ENCODE measurements around the gene PHKB.
"Not testable (repeated sequence)": the region's sequence is repeated elsewhere in the genome, so short reads cannot be mapped to it uniquely, and the experiment has no call there.

The PHKB gene

DNA sequence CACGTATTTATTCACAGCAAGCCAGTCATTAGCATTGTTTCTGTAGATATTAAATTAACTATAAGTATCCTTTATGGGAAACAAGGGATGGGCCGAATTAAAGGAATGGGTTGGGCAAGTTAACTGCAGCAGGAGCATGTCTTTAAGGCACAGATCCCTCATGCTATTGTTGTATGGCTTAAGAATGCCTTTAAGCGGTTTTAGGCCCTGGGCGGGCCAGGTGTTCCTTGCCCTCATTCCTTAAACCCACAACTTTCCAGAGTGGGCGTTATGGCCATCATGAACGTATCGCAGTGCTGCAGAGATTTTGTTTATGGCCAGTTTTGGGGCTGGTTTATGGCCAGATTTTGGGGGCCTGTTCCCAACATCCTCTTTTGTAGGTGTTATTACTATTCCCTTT, 9.1 kb downstream of the PHKB start:
- DNase-seq (ENCODE audit: low read depth) = no peak

DNA sequence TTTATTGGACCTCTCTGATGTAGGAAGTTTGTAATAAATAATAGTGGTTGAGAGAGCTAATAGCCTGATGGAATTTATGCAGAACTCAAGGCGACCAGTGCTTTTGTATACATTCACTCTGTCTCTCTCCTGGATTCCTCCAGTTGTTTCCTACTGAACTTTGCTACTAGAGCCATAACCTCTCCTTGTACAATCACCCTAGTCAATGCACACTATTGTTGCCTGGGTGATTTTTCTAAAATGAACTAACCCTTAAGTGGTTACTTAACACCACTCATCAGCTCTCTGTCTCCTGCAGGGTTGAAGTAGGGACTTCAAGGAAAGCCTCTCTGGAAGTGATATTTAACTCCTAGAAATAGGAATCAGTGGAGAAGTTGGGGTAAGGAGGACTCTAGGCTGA, 9.7 kb downstream of the PHKB start:
- DNase-seq (ENCODE audit: low read depth) = no peak

DNA sequence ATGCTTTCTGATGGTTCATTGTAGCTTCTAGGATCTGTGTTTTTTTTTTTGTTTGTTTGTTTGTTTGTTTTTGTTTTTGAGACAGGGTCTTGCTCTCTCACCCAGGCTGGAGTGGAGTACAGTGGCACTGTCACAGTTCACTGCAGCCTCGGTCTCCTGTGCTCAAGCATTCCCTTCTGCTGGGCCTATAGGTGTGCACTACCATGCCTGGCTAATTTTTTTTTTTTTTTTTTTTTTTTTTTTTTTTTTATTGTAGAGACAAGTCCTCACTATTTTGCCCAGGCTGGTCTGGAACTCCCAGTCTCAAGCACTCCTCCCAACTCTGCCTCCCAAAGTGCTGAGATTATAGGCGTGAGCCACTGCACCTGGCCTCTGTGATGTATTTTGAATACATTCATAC, 11.9 kb downstream of the PHKB start:
- DNase-seq (ENCODE audit: low read depth) = not testable (repeated sequence)

DNA sequence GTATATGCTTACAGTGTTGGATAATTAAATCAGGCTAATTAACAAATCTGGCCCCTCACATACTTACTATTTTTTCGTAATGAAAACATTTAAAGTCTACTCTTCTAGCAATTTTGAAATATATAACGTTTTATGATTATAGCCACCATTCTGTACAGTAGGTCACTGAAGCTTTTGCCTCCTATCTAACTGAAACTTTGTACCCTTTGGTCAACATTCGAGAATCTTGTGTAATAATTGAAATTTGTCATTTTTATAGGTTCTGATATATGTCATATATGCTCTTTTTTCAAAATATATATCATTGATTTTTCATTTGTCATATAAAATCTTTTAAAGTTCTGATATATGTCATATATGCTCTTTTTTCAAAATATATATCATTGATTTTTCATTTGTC, 12.7 kb downstream of the PHKB start:
- no peak for DNase-seq (ENCODE audit: low read depth)

DNA sequence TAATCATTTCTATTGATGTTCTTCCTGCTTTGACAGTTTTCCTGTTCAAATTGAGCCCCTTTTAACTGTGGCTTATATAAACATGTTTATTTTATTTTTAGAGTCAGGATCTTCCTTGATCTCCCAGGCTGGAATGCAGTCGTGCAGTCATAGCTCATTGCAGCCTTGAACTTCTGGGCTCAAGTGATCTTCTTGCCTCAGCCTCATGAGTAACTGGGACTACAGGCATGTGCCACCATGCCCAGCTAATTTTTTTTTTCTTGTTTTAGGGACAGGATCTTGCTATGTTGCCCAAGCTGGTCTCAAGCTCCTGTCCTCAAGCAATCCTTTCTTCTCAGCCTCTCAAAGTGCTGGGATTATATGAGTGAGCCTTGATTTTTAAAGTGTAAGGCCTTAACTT, 14.7 kb downstream of the PHKB start:
- peak; percentile 35 for DNase-seq (ENCODE audit: low read depth)

DNA sequence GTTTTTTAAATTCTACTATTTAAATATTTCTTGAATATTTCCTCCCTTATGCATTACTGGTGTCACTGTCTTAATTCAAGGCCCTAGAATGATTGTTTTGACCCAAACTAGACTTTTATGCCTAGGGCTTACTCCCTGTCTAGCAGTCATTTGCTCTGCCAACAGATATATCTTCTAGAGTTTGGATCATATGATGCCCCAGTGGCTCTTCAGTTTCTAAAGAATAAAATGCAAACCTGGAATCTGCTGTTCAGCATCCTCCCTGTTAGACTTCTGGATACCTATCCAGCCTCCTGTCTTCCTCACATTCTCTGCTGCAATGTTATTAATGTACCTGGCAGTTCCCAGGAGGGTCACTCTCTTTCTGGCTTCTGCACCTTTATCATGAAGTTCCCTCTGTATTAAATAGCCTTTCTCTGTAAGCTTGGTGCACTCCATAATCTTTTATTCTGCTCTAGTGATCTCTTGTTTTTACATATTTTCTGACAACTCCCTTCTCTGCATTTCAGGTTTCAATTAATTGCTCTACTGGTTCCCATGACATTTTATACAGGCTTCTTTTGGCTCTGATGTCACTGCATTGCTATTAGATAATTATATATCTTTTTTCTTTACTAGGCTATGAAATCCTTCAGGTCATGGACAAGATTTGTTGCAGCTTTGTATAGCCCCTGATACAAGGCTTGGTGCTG, 15.7 kb downstream of the PHKB start:
- no peak for DNase-seq (ENCODE audit: low read depth)

DNA sequence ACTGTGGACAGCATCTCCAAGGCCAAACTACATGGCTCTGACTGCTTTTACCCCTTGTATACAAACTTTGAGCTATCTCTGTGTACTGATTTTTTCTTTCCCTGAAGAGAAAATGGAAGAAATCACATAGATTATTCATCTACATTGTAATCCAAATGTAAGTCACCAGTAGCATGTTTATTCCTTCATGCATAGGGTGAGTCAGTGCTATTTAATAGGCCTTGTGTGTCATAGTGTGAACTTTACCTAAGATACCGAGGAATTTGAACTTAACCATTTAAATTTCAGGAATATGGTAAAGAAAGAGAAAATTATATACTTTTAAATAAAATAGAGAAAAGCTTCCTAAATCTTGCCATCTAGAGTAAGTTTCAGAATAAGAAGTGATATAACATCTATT, 16.5 kb downstream of the PHKB start:
- DNase-seq (ENCODE audit: low read depth) = peak; percentile 34

DNA sequence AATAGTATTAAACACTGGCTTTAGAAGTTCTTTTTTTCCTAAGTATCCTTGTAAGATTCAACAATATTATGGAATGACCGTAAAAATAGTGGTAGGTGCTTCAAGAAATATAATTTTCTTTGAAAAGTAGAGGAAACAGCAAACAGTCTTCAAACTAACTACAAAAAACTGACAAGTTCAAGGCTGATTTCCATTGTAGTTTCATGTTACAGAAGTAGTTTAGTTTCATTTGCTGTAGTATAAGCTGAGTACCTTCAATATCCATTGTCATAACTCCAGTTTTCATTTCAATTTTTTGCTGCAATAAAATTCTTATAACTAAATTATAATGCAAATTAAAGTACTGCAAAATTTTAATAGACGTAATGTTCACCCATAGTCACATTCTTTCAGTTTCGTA, 19.3 kb downstream of the PHKB start:
- no peak for DNase-seq (ENCODE audit: low read depth)

DNA sequence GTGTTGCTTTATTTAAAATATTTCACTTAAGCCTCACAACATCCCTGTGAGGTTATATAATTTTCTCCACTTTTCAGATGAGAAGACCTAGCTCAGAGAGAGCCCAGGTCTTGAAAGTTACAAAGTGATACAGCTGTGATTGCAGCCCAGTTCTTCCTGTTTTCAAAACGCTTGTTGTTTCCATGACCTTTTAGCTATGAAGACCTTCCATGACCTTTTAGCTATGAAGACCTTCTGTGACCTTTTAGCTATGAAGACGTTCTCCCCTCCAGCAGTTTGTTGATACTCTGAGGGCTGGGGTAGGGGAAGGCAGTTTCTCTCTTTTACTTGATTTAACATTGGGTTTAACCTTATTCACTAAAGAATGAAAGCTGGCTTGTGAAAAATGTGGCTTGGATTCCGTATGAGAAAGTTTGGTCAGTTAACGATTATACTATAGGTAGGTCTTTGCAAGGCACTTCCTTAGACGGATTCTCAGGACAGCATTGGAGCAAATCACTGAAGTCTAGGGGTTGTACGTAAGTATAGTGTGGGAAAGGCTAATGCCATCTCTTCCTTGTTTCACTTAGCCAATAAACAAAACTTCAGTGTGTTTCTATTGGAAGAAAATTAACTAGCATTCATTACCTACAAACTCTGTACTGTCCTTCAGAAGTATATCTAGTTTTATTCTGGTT, 20.7 kb downstream of the PHKB start:
- DNase-seq (ENCODE audit: low read depth) = no peak

DNA sequence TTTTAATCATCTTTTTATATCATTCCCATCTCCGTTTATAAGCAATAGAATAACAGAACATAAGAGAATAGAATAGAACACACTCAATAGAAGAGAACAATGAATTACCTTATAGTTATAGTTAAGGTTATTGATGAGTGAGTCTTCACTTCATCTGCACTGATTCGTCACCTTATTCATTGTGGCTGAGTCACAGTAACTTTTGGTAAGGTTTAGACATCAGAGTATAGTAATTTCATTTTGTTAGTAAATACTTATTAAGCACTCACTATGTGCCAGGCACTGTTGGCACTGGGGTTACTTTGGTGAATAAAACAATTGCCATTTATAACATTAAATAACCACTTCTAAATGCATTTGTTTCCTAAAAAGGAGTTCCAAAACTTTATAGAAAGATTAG, 22.5 kb downstream of the PHKB start:
- no peak for DNase-seq (ENCODE audit: low read depth)

DNA sequence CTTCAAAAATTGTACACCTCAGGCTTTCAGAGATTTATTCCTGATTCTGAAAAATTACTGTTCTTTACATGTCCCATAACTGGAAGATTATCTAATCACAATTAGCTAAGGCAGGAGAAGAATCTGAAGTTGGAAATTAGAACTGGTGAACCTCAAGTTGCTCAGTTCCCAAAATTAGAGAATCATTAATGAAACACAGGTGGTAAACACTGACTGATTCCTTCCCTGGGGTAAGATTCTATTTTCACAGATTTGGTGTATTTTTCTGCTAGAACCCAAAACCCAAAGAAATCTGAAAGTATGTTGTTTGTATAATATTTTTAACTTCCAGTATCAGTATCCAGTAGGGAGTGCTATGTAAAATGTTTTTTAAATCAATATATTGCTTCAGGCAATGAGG, 25.7 kb downstream of the PHKB start:
- no peak for DNase-seq (ENCODE audit: low read depth)

DNA sequence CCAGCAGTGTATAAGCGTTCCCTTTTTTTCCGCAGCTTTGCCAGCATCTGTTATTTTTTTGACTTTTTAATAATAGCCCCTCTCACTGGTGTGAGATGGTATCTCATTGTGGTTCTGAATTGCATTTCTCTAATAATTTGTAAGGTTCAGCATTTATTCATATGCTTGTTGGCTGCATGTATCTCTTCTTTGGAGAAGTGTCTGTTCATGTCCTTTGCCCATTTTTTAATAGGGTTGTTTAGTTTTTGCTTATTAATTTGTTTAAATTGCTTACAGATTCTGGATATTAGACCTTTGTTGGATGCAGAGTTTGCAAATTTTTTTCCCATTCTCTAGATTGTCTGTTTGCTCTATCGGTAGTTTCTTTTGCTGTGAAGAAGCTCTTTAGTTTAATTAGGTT, 26.9 kb downstream of the PHKB start:
- DNase-seq (ENCODE audit: low read depth) = no peak

DNA sequence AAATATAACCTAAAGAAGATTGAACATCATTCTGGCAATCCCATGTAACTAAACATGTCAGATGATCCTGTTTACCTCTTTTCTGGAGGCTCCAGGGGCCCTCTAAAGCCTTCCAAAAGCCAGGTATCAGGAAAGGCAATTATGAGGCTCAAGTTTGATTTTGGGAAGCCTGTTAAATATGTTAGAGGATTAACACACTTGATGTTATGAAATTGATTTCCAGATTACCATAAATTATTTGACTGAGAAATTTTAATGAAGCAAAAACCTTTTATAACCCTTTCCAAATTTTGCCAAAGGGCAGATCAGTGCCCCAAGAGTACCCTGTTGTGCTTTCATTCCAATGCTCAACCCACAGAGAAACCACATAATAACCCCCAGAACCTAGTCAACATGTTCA, 29.3 kb downstream of the PHKB start:
- DNase-seq (ENCODE audit: low read depth) = no peak

DNA sequence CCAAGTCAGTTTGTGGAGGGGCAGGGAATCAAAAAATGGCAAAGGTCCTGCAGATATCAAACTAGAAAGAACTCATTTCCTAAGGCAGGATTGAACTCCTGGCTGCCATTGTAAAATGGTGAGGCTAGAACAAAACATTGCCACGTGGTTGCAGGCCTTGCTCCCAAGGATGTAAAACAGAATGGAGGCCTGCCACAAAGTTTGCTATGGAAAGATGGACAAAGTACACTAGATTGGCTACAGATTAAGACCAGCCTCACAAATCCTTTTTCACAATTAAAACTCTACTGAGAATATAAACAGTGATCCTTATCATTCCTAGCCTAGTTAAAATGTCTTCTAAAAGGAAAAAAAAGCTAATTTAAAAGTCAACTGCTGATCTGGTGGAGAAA, 30.9 kb downstream of the PHKB start:
- DNase-seq (ENCODE audit: low read depth) = no peak

DNA sequence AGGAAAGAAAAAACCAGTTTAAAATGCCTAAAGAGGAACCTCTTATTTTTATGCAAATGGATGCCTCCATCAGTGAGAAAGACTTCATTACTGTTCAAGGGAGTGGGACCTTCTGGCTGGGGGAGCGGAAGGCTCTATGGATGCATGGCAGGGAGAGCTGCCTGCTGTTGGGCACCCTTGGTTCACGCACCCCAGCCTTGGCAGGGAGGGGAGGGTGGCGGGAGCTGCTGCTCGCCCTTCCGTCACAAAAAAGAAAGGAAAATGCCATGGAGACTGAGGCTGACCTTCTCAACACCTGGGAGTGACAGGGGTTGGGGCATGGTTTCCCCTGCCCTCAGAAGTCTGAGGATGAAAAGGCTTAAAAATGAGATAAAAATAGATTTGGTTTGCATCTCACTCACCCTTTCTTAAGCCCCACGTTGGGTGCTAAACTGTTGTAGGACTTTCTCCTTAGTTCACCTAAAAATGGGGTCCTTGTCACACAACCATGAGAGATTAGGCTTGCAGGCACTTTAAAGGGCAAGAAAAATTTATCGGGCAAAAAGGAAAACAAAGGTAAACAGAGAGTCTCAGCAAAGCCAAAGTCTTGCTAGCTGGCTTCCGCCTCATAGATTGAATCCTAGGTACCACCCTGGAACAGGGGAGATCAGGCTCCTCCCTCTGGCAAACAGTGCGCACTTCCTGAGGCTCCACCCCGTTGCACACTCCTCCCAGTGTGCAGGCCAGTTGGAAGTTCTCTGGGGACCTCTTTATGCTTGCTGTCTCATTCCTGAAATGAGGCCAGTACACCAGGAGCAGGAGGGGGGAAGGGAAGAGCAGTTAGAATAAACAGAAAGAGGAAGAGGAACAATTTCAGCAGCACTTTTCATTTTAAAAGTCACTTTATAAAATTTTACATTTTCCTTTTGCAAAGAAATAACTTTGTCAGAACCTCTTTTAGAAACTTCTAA, 31.6 kb downstream of the PHKB start:
- DNase-seq (ENCODE audit: low read depth) = peak; percentile 12

DNA sequence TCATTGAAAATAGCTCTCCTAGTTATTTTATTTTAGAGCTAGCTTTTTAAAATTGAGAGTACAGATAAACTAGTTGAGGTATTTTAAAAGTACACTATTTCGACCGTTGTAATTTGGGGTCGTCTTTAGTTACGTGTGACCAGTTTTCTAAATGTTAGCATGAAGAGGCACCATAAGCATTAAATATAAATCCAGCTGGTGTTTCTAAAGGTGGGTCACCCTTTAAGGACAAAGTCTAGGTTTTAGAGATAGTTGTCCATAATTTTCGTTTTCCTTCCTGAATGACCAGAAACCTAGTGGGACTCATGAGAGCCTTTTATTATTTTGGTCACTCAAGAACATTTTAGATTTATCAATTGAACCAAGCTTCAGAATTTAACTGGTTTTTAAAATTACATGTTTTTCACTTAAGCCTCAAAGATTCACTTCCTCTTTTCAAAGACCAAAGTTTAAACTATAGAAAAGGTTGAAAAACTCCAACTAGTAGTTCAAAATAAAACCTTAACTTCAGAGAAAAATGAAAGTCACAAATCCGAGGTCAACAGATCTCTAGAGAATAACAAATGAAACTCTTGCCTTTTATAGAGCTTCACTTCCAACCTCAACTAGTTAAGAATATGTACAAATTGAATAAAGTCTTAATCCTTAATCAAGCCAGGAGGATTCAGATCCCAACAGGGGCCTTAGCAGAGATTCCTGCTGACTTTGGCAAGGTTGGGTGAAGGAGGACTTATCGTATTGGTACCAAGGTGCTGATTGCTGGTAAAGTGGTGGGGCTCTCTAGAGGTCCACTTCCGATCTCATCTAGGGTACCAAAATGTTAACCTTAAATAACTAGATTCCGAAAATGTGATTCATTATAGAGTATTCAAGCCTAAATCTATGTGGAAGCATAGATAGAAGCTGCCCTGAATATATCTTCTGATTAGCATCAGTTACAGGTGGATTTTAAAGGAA, 32.5 kb downstream of the PHKB start:
- no peak for DNase-seq (ENCODE audit: low read depth)

DNA sequence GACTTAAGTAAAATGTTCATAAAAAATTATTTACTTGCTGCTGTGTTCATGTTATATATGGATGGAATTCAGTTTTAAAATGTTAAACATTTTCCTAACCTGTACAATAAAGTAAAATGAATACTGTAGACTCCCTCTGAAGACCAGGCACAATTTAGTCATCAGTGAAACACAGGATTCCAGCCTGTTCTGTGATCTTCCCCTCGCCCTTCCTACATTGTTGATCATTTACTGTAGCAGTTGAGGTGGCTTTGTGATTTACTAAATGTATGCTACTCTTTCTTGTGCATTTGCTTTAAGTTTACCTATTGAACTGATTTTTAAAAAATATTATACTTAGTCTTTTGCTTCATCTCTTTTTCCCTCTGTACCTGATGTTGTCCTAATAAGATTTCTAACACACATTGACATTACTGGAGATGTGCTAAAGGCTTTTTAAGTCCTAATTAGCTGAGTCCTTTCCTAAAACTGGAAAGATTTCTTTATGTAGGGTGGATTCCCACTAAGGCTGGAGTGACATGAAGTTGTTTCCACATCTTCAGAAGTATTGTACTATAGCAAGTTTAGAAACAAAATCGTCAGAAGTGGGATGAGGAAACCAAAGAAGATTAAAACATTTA, 38.1 kb downstream of the PHKB start:
- DNase-seq (ENCODE audit: low read depth) = no peak

DNA sequence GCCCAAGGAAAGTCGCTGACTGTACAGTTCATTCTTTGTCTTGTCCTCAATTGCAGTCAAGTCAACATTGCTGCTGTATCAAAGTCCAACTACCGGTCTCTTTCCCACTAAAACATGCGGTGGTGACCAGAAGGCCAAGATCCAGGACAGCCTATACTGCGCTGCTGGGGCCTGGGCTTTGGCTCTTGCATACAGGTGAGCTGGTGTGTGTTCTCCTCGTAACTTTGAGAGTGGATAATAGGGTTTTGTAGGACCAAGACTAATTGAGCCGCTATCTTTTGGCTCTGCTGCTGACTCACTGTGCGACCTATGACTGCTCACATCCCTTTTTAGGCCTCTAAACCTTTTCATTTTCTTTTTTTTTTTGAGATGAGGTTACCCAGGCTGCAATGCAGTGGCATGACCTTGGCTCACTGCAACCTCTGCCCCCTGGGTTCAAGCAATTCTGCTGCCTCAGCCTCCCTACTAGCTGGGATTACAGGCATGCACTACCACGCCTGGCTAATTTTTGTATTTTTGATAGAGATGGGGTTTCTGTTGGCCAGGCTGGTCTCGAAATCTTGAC, 38.7 kb downstream of the PHKB start:
- no peak for DNase-seq (ENCODE audit: low read depth)

DNA sequence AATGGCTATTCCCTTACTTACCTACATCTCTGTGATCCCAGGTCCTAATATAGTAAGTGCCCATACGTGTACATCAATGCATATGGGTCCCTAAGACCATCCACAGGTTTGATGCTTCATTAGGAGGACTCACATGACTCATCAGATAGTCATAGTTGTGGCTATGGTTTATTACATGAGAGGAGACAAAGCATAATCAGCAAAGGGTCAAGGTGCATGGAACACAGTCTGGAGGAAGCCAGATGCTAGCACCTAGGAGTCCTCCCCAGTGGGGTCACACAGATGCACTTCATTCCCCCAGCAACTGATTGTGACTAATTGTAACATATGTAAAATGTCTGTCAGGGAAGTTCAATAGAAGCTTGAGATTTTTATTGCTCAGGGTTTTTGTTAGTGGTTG, 42.8 kb downstream of the PHKB start:
- DNase-seq (ENCODE audit: low read depth) = peak; percentile 27

DNA sequence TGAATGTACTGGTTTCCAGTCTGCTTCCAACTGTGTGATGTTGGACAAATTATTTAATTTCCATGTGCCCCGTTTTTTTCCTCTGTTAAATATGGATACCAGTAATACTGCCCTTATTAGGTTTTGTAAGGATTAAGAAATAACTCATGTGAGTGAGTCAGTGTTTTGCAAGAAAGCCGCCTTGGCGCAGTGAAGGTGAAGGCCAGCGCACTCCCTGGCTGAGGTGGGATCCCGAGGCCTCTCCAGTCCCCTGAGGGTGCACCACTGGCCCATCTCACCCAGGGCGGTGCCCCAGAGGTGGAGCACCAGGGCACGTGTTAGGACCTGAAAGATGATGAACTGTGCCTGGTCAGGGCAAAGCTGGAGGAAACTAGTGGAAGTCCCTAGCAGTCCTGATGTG, 43.5 kb downstream of the PHKB start:
- DNase-seq (ENCODE audit: low read depth) = peak; percentile 52

DNA sequence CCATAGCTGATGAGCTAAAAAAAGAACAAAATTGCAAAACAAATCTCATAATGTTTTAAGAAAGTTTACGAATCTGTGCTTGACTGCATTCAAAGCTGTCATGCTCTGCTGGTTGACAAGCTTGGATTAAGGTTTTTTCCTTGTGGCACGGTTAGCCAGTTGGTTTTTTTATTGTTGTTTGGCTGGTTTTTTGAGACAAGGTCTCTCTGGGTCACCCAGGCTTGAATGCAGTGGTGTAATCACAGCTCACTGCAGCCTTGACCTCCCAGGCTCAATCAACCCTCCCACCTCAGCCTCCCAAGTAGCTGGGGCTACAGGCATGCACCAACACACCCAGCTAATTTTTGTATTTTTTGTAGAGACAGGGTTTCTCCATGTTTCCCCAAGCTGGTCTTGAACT, 45.7 kb downstream of the PHKB start:
- no peak for DNase-seq (ENCODE audit: low read depth)
